GM12892 (cell line): Measurements from ENCODE around the gene CACNA2D3.

Experiments used
- POLR2A ChIP-seq: IDR thresholded peaks from 2 replicates; pipeline ENCODE4 v1.6.1; 2011; ENCODE audit warnings: low read depth, low read length, control low read depth
- POLR2AphosphoS5 ChIP-seq: IDR thresholded peaks from 2 replicates; pipeline ENCODE4 v1.6.1; 2011; ENCODE audit warnings: low read depth, low read length, control low read depth
- TAF1 ChIP-seq: IDR thresholded peaks from 2 replicates; pipeline ENCODE4 v1.6.1; 2011; ENCODE audit warnings: low read depth, mild to moderate bottlenecking, control low read depth, low read length, borderline replicate concordance

GRCh38 chr3:55094676-55095075, 972.3 kb downstream of the CACNA2D3 start:
- TF ChIP-seq POLR2AphosphoS5 = no peak
- no peak for TF ChIP-seq POLR2A
- TF ChIP-seq TAF1 = no peak
